Activated naive CD4-positive, alpha-beta T cell treated with anti-CD3 and anti-CD28 coated beads, Interleukin-2, amount 50 U/mL, for 72 hours (primary cell): ENCODE data around the gene ETS2. TPM values are rescaled to one million over a fixed set of nuclear protein-coding genes. Genes with fewer than 3 reads are reported as not detected.

Source experiments
- ATAC-seq, 2 donors: fragments of 150-1000 bp; cut with Tn5 transposase; 2 replicates each; pipeline ENCODE4 v1.10.0; 2021; ENCODE audit warnings: mild to moderate bottlenecking in 2 of 2, moderate library complexity in 2 of 2
- DNase-seq, 2 donors: peaks; one replicate each; pipeline ENCODE4 v3.0.0; 2021 to 2022; ENCODE audit warnings: low spot score in 2 of 2
- H3K27ac Mint-ChIP-seq, 2 donors: one replicate each; pipeline ENCODE4 v1.8.0; 2022; ENCODE audit warnings: mild to moderate bottlenecking in 2 of 2, mixed read lengths in 2 of 2
- H3K36me3 Mint-ChIP-seq, 2 donors: one replicate each; pipeline ENCODE4 v1.8.0; 2022; ENCODE audit warnings: mixed read lengths in 2 of 2
- H3K9me3 Mint-ChIP-seq, 2 donors: one replicate each; pipeline ENCODE4 v1.8.0; 2022; ENCODE audit warnings: mixed read lengths in 2 of 2
- total RNA-seq, 2 donors: library from RNA; stranded (reverse); gene quantifications; one replicate each; pipeline ENCODE4 v1.2.3, GENCODE V29; 2022

The ETS2 gene
- 10 to 100 TPM; 35.8 to 48.3 TPM for total RNA-seq

GRCh38 chr21:38805328-38806152, at the start of gene ETS2:
ETS2 (plus strand) TSS chr21:38805929; CDS start chr21:38810035, 4,106 bp downstream.
- Mint-ChIP-seq H3K36me3 (peaks cover 27 to 28% of the 10 kb centered on the region in 2 donors), H3K27ac (peak within 1 kb of the TSS; percentile 93 to 96), H3K9me3 (no peaks in the 10 kb centered on the region)
- ATAC-seq: peak; percentile 71 to 84
- peak; percentile 67 to 80 for DNase-seq

GRCh38 chr21:38756746-38757145, 49.0 kb upstream of the ETS2 start:
- ATAC-seq: no peak
- Mint-ChIP-seq H3K9me3 (no peaks in the 10 kb centered on the region), H3K27ac (no peak overlapping the region), H3K36me3 (no peaks in the 10 kb centered on the region)
- DNase-seq: no peak

- Mint-ChIP-seq H3K36me3 (no peaks in the 10 kb centered on the region), H3K27ac (peak overlapping the region in 1 of 2 donors; percentile 22)
- ATAC-seq: no peak
Measured at GRCh38 chr21:38758501-38759214, 47.1 kb upstream of the ETS2 start.

GRCh38 chr21:38759413-38759812, 46.3 kb upstream of the ETS2 start:
- Mint-ChIP-seq H3K9me3 (no peaks in the 10 kb centered on the region), H3K36me3 (no peaks in the 10 kb centered on the region), H3K27ac (no peak overlapping the region)
- DNase-seq: no peak
- ATAC-seq: no peak

More at GRCh38 chr21:38758501-38759214, 47.1 kb upstream of the ETS2 start:
- no peak for DNase-seq
- no peaks in the 10 kb centered on the region for H3K9me3 Mint-ChIP-seq

DNA sequence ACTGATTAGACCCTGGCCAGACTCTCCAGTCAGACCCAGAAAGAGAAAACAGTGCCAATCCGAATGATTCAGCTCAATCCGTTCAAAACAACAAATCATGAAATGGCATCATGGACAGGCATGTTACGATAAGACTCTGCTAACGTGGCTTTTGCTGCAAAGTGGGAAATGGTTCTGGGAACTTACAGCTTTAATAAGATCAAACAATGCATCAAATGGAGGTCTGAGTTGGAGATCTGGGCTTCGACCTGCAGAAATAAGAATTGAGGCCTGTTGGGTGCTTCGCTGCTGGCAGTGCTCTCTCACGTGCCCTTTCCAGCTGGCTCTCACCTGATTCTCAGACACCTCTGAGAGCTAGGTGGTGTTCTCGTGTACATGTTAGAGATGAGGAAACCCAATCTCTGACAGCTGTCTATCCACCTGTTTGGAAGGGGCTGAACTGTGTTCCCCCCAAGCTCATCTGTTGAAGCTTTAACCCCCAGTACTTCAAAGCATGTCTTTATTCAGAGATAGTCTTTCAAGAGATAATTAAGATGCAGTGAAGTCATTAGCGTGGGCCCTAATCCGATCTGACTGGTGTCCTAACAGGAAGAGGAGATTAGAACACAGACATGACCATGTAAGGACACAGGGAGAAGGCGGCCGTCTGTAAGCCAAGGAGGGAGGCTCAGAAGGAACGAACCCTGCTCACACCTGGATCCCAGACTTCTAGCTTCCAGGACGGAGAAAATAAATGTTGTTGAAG, 45.5 kb upstream of the ETS2 start:
- no peak overlapping the region for H3K27ac Mint-ChIP-seq
- H3K9me3 Mint-ChIP-seq: peaks cover 0 to 7% of the 10 kb centered on the region in 2 donors
- ATAC-seq: no peak
- H3K36me3 Mint-ChIP-seq: peaks cover 0 to 5% of the 10 kb centered on the region in 2 donors
- DNase-seq: no peak

- Mint-ChIP-seq H3K27ac (no peak overlapping the region), H3K36me3 (peaks cover 3 to 11% of the 10 kb centered on the region in 2 donors), H3K9me3 (peaks cover 0 to 11% of the 10 kb centered on the region in 2 donors)
- ATAC-seq (no peak), DNase-seq (no peak)
Measured at GRCh38 chr21:38760762-38761155, 45.0 kb upstream of the ETS2 start.

DNA sequence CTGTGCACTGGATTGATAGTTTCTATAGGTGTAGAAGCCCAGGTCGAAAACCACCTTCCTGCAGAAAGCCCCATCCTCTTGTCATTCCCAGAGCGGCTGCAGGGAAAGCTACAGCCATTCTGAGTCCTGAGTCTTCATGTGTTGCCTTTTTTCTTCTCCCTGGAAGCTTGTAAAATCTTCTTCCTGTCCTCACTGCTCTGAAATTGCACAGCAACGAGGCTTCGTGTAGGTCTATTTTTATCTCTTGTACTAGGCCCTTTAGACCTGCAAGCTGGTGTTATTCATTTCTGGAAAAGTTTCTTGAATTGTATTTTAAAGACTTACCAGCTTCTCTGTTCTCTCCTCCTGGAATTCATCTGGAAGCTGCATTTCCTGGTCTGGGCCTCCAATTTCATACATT, 44.2 kb upstream of the ETS2 start:
- no peak for DNase-seq
- H3K36me3 Mint-ChIP-seq: peaks cover 9 to 19% of the 10 kb centered on the region in 2 donors
- no peak for ATAC-seq
- H3K27ac Mint-ChIP-seq: no peak overlapping the region
- peaks cover 5 to 16% of the 10 kb centered on the region in 2 donors for H3K9me3 Mint-ChIP-seq

- H3K27ac Mint-ChIP-seq: no peak overlapping the region
- ATAC-seq (no peak), DNase-seq (no peak)
- H3K36me3 Mint-ChIP-seq: peaks cover 9 to 19% of the 10 kb centered on the region in 2 donors
- H3K9me3 Mint-ChIP-seq: peaks cover 5 to 16% of the 10 kb centered on the region in 2 donors
Measured at GRCh38 chr21:38765056-38765455, 40.7 kb upstream of the ETS2 start.

- ATAC-seq: peak; percentile 81 to 85
- Mint-ChIP-seq H3K9me3 (peaks cover 5 to 16% of the 10 kb centered on the region in 2 donors), H3K36me3 (peaks cover 9 to 26% of the 10 kb centered on the region in 2 donors), H3K27ac (peak overlapping the region; percentile 73 to 95)
- peak; percentile 62 to 67 for DNase-seq
Measured at GRCh38 chr21:38766987-38767722, 38.6 kb upstream of the ETS2 start.

- ATAC-seq: peak; percentile 69 to 71
- H3K36me3 Mint-ChIP-seq: peaks cover 9 to 26% of the 10 kb centered on the region in 2 donors
- peaks cover 5 to 16% of the 10 kb centered on the region in 2 donors for H3K9me3 Mint-ChIP-seq
- DNase-seq: peak; percentile 47 to 75
- peak overlapping the region; percentile 93 to 95 for H3K27ac Mint-ChIP-seq
Measured at GRCh38 chr21:38768471-38769063, 37.2 kb upstream of the ETS2 start.

DNA sequence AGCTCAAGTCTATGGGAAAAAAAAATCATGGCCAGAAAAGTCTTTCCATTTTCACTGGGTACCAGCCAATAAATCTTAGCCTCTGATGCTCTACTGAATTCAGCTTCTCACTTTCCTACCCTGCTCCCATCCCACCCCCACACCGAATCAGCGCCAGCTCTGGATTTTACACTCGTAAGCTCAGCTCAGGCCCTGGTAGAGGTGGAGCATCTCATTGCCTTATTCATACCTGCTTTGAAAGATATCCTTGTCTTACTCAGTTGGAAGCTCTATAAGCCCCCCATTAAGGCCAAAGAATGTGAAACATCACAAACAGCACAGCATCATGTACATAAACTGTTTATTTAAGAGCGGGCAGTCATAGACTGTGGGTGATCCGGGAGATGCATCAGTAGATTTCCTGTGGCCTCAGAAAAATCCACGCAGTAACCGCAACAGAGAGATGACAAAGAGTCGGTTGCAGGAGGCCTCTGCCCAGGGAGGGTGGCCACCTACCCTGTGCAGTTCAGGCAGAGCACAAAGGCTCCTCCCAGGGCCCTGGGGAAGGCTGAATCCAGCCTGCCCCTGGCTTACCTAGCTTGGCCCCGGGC, 36.4 kb upstream of the ETS2 start:
- peak in 1 of 2 donors; percentile 11 for ATAC-seq
- peak overlapping the region; percentile 93 to 95 for H3K27ac Mint-ChIP-seq
- DNase-seq: no peak

GRCh38 chr21:38770660-38771059, 35.1 kb upstream of the ETS2 start:
- H3K27ac Mint-ChIP-seq: no peak overlapping the region
- ATAC-seq: no peak

More for the DNA sequence above, 36.4 kb upstream of the ETS2 start:
- H3K36me3 Mint-ChIP-seq: peaks cover 9 to 26% of the 10 kb centered on the region in 2 donors
- peaks cover 5 to 16% of the 10 kb centered on the region in 2 donors for H3K9me3 Mint-ChIP-seq

GRCh38 chr21:38771536-38771935, 34.2 kb upstream of the ETS2 start:
- Mint-ChIP-seq H3K9me3 (no peaks in the 10 kb centered on the region), H3K36me3 (peaks cover 0 to 13% of the 10 kb centered on the region in 2 donors), H3K27ac (no peak overlapping the region)
- DNase-seq (no peak), ATAC-seq (no peak)

More at GRCh38 chr21:38770660-38771059, 35.1 kb upstream of the ETS2 start:
- Mint-ChIP-seq H3K36me3 (peaks cover 7 to 22% of the 10 kb centered on the region in 2 donors), H3K9me3 (peaks cover 5 to 6% of the 10 kb centered on the region in 2 donors)
- no peak for DNase-seq

GRCh38 chr21:38772646-38773045, 33.1 kb upstream of the ETS2 start:
- DNase-seq (no peak), ATAC-seq (no peak)
- Mint-ChIP-seq H3K27ac (no peak overlapping the region), H3K9me3 (peaks cover 0 to under 1% of the 10 kb centered on the region in 2 donors), H3K36me3 (peaks cover 0 to 16% of the 10 kb centered on the region in 2 donors)
